Hindlimb muscle (tissue), 1 donor: Measurements from ENCODE around the gene CD151. TPM values are rescaled to one million over a fixed set of nuclear protein-coding genes. Genes with fewer than 3 reads are reported as not detected.

Source experiments
- DNase-seq: peaks from one replicate; pipeline ENCODE4 v3.0.0-alpha.2; 2013
- polyA plus RNA-seq: library from polyadenylated mRNA; unstranded; fragments of 120-200 nt; gene quantifications from one replicate; pipeline ENCODE4 v1.2.1, GENCODE V29; 2013; ENCODE audit not compliant: insufficient read length

CD151 gene
- polyA plus RNA-seq, 1 donor, result 189 TPM

GRCh38 chr11:859394-860131 lies 26.8 kb downstream of the CD151 start:
- DNase-seq, result peak; percentile 80

GRCh38 chr11:860234-861104 lies 27.7 kb downstream of the CD151 start:
- DNase-seq, result no peak

- DNase-seq, result no peak
Measured at GRCh38 chr11:861105-861479, 28.3 kb downstream of the CD151 start.

GRCh38 chr11:862081-862661 lies 29.4 kb downstream of the CD151 start:
- no peak for DNase-seq

- no peak for DNase-seq
Measured at GRCh38 chr11:862696-863022, 29.9 kb downstream of the CD151 start.

- no peak for DNase-seq
Measured at GRCh38 chr11:863023-863909, 30.5 kb downstream of the CD151 start.

- DNase-seq, result no peak
Measured at GRCh38 chr11:863910-864827, 31.4 kb downstream of the CD151 start.

- no peak for DNase-seq
Measured at GRCh38 chr11:864898-865297, 32.1 kb downstream of the CD151 start.

GRCh38 chr11:865462-866430 lies 33.0 kb downstream of the CD151 start:
- no peak for DNase-seq

- no peak for DNase-seq
Measured at GRCh38 chr11:866481-866880, 33.7 kb downstream of the CD151 start.

- DNase-seq, result no peak
Measured at GRCh38 chr11:867856-868358, 35.2 kb downstream of the CD151 start.

GRCh38 chr11:868394-868793 lies 35.6 kb downstream of the CD151 start:
- no peak for DNase-seq

GRCh38 chr11:868802-869201 lies 36.0 kb downstream of the CD151 start:
- no peak for DNase-seq

- DNase-seq, result no peak
Measured at GRCh38 chr11:869399-870126, 36.8 kb downstream of the CD151 start.

GRCh38 chr11:870127-870413 lies 37.3 kb downstream of the CD151 start:
- no peak for DNase-seq

GRCh38 chr11:870418-870817 lies 37.7 kb downstream of the CD151 start:
- DNase-seq, result no peak

- DNase-seq, result no peak
Measured at GRCh38 chr11:871472-871871, 38.7 kb downstream of the CD151 start.

GRCh38 chr11:872799-873198 lies 40.0 kb downstream of the CD151 start:
- DNase-seq, result no peak

GRCh38 chr11:873706-874105 lies 41.0 kb downstream of the CD151 start:
- no peak for DNase-seq

- DNase-seq, result no peak
Measured at GRCh38 chr11:875203-875602, 42.5 kb downstream of the CD151 start.
